GM03348 (cell line): ENCODE measurements around the gene FSTL4.

Experiments
- DNase-seq: peaks from one replicate; pipeline ENCODE4 v3.0.0; 2012; ENCODE audit warnings: low spot score

Gene FSTL4

DNA sequence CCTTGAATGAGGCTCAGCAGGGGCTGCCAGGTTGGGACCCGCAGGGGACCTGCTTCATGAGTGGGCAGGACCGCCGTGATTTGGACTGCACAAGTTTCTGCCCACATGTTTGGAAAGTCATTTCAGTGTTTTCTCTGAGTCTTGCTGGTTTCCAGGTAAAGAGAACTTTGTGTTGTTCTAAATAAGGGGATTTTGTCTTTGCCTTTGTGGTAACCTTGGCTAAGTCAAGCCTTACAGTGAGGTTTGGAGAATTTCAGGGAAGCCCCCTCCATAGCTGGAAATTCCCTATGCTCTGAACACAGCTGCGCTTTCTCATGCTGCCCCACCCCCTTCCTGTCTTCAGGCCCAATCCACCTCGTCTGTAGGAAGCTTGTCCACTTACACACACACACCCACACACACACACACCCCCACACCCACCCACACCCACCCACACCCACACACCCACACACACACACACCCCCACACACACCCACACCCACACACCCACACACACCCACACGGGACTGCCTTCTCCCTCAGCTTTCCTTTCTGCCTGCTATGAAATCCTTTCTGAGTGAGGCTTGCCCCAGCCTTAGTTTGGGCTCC is 290.4 kb downstream of the FSTL4 start:
- no peak for DNase-seq

DNA sequence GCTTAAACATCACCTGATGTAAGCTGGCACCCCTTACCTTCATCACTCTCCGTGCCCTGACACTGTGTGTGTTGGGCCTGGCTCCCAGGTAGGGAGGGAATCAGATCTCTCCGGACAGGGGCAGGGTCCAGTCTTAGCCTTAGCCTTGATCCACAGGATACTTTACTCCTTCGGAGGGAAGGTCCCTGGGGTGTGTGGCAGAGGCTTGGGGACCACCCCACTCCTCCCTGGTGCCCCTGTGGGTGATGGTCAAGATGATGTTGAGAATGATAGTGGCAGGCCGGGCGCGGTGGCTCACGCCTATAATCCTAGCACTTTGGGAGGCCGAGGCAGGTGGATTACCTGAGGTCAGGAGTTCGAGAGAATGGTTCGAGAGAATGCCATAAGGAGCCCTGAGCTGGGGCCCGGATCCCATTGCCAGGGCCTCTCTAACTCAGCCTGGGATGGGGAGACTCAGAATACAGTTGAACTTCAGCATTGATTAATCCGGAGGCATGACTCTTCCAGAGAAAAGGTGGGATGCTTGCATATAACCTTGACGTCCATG is 291.0 kb downstream of the FSTL4 start:
- no peak for DNase-seq

DNA sequence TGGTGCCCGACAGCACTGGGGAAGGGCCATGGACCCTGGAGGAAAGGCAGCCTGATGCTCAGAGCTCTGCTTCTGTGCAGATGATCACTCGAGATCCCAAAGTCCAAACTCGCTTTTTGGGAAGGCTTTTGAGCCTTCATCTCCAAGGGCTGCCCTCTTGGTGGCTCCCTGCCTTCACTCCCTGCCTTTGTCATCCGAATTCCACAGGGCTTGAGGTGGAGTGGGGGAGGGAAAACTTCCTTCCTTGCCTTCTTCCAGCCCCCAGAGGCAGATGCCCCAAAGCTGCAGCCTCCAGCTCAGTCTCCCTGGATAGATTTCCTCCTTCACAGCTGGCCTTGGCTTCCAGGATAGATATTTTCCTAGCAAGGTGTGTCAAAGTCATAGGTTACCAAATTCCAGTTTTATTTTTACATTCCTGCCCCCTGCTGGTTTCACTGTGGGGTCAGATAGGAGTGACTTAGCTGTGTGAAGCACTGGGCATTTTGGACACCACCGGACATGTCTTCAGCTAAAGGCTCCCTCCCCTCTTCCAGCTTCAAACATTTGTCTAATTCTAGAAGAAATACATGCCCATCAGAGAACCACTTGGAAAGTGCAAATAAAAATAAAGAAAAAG is 292.3 kb downstream of the FSTL4 start:
- DNase-seq, result no peak

DNA sequence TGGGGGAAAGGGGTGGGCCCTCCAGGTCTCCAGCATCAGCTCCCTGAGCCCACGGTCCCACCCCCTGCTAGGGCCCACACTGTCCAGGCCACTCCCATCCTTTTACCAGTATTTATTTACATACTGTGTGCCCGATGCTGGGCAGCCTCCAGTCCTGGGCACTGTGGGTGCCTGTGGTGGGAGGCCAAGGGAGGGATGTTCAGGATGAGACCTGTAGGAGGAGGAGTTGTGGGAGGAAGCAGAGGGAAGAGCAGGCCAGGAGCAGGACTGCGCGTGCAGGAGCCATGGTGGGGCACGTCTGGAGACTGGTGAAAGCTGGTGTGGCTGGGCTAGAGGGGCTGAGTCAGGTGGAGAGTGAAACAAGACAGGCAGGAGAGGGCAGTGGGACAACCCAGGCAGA is 293.1 kb downstream of the FSTL4 start:
- DNase-seq, result no peak

DNA sequence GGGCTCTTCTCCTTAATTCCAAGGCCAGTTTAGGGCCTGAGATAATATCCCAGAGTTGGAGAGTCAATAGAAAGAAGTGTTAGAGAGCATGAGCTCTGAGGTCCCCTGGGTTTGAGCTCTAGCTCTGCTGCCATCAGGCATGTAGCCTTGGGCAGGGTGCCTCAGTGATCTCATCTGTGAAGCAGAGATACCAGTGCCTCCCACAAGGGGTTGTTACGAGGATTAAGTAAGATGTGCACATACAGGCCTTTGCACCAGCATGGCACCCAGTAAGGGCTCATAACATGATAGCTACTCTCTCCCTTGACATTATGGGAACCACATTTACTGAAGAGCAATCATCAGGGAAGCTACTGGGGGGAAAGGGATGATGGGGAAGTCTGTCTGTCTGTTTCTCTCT is 294.8 kb downstream of the FSTL4 start:
- no peak for DNase-seq

DNA sequence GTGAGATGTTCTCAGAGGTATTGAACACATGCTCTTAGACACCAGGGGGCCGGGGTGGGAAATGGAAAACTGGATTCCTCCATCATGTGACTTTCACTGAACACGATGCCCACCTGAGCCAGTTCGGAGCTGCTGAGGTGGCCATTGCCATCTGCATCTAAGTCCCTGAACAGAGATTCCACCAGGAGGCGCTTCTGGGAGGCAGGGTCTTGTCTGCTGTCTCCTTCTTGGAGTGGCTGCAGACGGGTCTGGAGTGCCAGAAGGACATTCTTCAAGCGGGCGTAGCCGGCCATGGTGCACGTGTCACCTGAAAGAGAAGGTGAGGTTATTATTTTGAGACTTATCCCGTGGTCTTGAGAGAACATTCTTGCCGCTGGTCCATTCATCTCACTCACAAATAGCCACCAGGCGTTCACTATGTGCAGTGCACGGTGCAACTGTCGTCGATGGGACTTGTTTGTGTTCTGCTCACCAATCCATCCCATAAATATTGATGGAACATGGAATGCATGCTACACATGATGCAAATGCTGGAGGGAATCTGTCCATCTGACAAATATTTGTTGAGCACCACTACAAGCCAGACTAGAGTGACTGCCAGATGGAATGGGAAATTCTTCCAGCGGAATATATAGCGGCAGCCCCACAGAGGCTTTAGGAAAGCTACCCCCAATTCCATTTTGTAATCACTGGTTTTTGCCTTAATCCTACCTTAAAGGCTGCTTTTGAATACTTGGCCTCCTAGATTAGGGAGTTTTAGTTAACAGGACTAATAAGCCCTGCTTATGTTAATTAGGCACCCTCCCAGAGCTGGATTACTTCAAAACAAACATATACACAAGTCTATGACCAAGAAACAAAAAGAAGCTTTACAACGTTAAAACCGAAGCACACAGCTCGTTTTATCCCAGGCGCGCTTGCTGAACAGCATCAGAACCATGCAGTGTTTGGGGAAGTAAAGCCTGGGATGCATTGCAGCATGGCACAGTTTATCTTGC is 295.7 kb downstream of the FSTL4 start:
- DNase-seq, result no peak

DNA sequence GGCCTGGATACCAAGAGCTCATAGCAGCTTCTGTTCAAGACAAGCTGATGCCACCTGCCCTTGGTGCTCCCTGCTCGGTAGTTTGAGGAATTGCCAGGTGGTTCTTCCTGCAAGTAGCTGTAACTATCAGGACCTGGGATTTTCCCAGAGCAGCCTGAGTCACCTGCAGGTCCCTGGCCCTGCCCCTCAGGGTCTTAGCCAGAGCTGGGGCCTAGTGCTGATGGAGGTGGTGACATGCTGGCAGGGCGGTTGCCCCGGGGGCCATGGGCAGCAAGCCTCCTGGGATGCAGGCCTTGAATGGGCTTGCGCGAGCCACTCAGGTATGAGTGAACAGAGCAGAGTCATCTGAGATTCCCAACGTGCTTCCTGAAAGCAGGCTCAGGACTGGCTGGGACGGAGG is 298.3 kb downstream of the FSTL4 start:
- DNase-seq, result no peak

DNA sequence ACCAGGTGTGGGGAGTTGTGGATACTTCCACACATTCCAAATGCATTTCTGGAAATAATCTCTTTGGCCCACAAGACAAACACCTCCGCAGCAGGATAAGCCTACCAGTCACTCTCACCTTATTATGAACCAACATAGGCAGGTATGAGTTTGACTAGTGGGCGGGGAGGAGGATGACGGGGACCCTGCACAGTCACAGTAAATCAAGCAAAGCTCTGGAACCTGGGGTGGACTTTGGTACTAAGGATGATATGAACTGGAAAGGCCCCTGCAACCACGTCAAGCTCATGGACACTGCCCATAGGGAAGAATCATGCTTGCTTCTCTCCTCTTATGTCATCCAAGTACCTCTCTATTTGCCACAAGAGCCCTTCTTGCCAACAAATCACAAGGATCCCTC is 301.2 kb downstream of the FSTL4 start:
- DNase-seq, result no peak

DNA sequence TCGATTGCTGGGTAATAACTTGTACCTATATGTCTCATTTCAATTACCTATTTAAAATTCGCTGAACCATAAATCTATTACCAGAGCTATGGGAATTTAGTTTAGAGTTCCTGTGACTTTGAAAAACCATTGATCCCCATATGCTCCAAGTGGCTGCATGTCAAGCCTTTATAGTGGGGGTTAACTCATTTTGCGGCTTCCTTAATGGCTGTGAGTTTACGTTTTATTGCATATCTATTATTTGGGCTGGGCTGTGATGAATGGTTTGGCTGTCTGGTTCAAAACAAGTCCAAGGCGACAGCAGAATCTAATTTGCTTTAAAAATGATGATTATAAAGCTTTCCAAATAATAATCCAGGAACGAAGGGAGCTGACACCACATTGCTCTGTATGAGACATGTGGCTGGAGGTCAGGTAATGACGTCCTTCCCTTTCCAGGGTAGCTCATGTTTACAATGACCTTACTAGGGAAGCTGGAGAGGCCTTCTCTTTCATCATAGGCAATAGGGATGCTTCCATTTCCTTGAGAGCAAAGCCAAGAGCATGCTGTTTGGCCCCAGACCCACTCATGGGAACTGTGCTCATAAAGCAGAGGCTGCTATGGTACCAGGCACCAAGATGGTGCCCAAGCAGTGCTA is 302.2 kb downstream of the FSTL4 start:
- DNase-seq, result no peak

DNA sequence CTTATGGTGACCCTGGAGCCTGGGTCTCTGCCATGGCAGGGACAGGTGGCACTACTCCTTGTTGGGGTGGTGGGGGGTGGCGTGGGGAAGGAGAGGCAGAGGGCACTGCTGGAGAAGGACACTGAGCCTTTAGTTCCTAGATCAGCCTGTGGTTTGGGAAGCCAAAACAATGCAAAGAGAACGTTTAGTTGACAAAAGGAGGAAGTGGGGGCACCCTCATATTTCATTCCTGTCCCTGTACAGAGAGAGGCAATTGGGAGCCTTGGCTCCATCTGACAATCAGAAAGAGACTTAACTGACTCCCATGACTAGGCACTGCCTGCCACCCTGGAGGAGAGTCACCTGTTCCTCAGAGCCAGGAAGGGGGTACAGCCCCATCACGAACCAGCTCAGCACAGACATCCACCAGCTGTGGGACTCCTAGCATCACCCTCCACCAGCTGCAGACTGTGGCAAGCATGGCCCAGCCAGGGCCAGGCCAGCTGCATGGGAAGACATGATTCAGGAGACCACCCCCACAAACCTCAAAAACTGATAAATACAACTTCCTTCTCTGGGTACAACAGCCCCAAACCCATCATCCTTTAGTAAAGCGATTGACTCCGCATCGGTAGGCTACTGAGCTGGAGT is 303.1 kb downstream of the FSTL4 start:
- no peak for DNase-seq

DNA sequence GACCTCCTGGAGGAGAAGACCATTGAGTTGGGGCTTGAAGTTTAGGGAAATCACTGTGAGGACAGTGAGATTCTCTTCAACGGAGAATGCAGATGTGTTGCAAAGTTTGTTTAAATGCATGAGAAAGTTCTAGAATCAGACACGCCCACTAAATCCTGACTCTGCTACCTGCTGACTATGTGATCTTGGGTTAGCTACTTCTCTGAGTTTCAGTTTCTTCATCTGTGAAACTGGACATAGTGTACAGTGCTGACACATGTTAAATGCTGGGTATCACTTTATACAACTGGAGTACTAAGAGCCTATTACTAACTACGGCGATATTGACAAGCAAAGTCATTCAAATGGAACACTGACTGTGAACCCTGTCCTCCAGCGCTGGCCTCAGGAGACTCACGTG is 305.1 kb downstream of the FSTL4 start:
- no peak for DNase-seq

DNA sequence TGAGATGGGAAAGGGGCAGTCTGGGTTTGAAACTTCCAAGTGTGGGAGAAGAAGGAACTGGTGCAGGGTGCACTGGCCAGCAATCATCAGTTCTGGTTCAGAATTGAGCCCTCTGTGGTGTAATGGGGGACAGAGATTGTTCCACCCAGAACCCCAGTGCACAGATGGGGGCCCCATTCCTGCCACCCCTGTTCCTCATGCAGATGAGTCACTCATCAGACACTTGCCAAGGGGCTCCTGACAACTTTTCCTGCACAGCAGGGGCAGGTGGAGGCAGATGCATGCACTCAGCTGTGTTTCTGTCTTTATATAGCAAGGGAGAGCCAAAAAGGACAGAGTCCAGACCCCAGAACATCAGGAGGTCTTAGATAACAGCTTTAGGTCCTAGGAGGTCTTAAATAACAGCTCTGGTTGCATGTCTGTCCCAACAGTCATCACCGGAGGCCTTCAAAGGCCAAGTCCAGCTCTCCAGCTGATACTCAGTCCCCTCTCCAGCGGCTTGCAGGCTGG is 307.6 kb downstream of the FSTL4 start:
- DNase-seq, result no peak

DNA sequence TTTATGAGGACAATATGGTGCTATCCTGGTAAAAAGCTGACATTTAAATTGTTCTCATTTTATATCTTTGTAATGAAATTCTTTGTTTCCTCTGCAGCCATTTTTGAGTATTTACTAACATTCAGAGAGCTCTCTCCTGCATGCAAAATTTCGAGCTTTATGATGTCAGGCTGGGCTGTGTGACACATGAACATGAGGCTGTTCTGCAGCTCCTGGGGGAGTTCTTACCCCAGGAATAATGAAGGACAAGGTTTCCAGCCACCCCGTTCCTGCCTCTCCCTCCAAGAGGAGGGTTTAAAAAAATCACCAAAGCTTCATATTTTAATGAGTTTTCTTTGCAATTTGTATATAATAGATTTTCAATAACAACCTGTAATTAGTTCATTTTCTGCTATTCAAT is 308.2 kb downstream of the FSTL4 start:
- no peak for DNase-seq

DNA sequence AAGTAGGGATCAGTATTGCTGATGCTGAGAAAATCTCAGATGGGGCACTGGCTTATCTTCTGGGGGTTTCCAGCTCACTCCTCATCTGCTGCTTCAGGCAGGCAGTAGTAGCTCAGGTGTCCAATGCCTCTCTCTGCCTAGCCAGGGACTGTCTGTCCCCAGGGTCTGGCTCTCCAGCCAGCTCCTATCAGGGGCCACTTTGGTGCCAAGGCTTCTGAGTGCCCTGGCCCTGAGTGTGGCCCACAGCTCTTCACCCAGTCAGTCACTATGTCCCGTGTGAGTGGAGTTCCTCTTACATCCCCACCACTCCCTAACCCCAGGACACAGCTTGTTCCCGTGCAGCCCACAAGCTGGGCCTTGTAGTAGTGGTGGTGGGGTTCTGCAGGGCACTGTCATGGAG is 309.0 kb downstream of the FSTL4 start:
- no peak for DNase-seq

DNA sequence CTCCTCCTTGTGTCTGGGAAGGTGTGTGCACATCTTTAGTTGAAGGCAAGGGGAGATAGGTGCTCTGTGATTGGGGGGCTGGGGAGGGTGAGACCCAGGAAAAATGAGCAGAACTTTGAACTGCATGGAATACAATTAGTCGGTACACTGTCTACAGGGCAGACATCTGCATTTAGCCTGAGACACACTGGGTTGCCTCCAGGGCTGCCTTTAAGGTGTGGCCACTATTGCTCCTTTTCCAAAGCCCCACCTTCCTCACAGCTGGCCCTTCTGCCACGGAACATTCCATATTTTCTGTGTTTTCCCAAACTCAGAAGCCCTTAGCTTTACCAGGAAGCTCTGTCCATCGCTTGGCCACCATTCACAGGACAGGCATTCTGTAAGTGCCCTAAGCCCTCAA is 312.6 kb downstream of the FSTL4 start:
- DNase-seq, result no peak

DNA sequence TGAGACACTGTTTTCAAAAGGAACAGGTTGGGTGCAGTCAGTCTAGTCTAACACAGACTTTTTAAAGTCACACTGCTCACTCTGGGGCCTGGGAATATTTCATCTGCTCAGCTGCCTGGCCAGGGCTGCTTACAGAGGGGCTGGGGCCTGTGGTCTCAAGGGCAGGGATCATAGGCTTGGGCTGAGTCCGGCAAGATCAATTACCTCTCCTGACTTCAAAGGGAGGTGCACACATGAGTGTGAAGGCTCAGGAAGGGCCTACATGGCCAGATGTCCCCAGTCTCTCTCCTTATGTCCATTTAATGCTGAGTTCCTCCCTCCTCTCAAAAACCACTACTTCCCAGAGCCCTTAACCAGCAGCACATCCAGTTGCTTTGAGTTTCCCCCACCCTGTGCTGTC is 313.3 kb downstream of the FSTL4 start:
- DNase-seq, result no peak

DNA sequence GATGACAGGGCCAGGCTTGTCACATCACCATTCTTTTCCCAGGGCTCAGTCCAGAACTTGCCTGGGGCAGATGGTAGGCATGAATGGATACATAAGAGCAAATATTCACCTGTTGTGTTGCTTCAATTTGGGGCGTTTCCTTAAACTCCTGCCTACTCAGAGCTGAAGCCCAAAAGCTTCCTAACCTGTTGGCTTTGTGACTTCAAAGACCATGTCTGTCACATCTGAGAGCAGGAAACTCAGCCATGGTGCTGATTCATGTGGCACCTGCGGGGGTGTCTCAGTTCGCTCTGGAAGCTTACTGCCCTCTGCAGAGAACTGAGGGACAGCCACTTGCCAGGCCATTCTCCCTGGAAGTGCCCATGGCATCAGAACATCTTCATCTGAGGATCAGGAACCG is 313.9 kb downstream of the FSTL4 start:
- no peak for DNase-seq

DNA sequence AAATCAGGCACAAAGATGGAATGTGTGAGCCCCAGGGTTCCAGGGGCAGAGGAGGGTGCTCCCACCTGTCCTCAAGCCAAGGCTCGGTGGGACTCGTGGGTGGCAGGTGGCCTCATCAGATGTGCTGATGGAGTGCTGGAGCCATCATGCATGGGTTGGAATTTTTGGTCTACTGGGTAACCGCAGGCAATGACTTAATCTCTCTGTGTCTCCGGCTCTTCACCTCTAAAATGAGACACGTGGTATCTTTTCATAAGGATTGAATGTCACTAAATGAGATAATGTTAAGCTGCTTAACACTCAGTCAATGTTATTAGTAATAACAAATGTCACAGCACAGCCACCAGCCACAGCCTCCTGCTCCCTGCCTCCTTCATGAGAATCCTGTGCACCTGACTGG is 315.0 kb downstream of the FSTL4 start:
- DNase-seq, result no peak

DNA sequence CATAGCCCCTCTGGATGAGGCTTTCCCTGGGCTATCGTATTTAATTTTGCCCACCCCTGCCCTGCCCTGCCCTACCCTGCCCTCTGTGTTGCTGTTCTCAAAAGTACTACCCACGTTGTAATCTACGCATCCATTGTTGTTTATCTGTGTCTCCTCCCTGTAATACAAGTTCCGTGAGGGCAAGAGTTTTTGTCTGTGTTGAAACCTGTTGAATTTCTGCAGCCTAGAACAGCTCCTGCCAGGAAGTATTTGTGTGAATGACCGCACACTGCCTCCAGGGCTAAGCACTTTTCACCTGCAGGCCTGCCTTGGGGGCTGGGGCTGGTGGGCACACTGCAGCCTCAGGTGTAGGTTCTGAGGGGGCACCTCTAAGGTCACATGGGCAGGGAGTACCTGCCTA is 315.7 kb downstream of the FSTL4 start:
- no peak for DNase-seq

DNA sequence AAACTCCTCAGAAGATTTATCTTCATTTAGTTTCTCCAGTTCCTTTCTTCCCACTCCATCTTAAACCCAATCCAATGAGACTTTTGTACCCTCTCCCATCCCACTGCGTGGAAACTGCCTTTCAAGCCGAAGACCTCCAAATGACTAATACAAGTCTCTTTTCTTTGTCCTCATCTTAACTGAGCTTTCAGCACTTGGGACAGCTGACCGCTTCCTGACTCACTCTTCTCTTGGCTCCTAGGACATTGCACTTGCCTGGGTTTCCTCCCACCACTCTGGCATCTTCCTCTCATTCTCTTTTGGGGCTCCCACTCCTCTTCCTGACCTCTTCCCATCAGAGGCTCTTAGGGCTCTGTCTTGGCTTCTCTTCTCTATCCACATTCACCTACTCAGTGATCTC is 316.8 kb downstream of the FSTL4 start:
- DNase-seq, result no peak

DNA sequence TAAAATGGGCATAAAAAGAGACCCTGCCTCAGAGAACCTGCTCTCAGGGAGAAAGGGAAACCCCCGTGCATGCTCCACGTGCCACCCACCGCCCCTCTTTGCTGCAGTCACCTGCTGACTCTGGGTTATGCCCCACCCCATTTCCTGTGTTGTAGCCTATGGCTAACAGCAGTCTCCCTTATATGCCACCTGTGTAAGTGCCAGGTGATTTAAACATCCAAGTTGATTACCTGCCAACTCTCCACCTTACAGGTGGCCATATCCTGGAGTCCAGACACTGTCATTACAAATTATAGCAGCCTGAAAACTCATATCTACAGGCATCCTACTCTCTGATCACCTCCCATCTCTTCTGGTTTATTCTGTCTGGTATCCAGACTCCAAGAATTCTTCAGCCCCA is 318.0 kb downstream of the FSTL4 start:
- DNase-seq, result no peak

DNA sequence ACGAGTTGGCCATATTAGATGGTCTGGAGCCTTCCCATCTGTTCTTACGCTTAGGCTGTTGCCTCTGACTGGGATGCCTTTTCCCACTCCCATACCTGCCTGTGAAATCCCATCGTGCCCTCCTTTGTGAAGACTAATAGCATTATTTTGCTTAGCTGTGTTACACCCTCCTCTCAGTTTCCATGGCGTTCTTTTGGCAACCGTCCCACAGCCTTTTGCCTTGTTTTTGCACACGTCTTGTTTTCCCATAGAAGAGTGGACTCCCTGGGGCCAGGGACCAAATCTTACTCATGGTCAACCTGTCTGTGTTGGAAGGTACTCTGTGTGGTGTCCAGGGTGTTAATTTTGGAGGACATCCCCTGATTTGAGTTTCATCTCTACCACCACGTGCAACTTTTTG is 318.4 kb downstream of the FSTL4 start:
- DNase-seq, result no peak
